PFSK-1 (cell line): ENCODE data around the gene EML2.

ENCODE experiments used
- POLR2AphosphoS5 ChIP-seq: IDR thresholded peaks from 2 replicates; pipeline ENCODE4 v1.6.1; 2012; ENCODE audit warnings: low read depth, mild to moderate bottlenecking, control low read depth, low read length, moderate library complexity
- SIN3A ChIP-seq: IDR thresholded peaks from 2 replicates; pipeline ENCODE4 v1.6.1; 2012; ENCODE audit warnings: mild to moderate bottlenecking, low read length, moderate library complexity, borderline replicate concordance; ENCODE audit not compliant: insufficient read depth
- TAF1 ChIP-seq: IDR thresholded peaks from 2 replicates; pipeline ENCODE4 v1.6.1; 2012; ENCODE audit warnings: low read length, control low read depth, borderline replicate concordance; ENCODE audit not compliant: insufficient read depth
- TF ChIP-seq, protein P1 (sequence below), 2 experiments: IDR thresholded peaks; 2 replicates each; pipeline versions ENCODE4 v1.6.1 to v1.8.0; 2011 to 2012; ENCODE audit warnings: low read depth in 2 of 2, low read length in 2 of 2, control low read depth in 1 of 2, inconsistent platforms in 1 of 2, mild to moderate bottlenecking in 1 of 2, moderate library complexity in 1 of 2; ENCODE audit not compliant: insufficient read depth in 1 of 2

DNA sequence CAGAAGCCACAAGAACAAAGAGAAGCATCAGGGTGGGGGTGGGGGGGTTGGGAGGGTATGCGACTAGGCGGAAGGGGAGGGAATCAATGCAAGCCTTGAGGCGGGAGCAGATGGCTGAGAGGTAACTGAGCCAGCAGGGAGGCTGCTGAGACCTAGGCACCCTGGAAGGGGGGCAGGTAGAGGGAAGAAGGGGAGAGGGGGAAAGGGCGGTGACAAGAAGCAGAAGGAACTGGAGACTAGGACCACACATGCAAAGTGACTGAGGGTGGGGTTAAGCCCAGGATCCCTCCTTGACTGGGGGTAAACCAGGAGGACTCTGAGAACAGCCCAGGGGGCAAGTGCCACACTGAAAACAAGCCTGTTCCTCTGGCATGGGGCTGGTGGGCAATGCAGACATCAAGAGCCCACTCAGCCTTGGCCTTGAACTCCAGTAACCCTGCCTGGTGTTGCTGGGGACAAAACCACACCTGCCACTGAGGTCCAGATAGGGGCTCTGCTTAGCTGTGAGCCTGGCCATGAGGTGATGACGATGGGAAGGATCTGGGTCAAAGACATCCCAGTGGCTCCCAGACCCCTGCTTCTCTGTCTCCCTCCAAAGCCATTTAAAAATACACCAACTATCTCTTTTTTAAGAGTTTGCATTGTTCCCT, 74.9 kb downstream of the EML2 start:
- TF ChIP-seq SIN3A (no peak), TAF1 (no peak), POLR2AphosphoS5 (no peak)
- TF ChIP-seq, protein P1, sequence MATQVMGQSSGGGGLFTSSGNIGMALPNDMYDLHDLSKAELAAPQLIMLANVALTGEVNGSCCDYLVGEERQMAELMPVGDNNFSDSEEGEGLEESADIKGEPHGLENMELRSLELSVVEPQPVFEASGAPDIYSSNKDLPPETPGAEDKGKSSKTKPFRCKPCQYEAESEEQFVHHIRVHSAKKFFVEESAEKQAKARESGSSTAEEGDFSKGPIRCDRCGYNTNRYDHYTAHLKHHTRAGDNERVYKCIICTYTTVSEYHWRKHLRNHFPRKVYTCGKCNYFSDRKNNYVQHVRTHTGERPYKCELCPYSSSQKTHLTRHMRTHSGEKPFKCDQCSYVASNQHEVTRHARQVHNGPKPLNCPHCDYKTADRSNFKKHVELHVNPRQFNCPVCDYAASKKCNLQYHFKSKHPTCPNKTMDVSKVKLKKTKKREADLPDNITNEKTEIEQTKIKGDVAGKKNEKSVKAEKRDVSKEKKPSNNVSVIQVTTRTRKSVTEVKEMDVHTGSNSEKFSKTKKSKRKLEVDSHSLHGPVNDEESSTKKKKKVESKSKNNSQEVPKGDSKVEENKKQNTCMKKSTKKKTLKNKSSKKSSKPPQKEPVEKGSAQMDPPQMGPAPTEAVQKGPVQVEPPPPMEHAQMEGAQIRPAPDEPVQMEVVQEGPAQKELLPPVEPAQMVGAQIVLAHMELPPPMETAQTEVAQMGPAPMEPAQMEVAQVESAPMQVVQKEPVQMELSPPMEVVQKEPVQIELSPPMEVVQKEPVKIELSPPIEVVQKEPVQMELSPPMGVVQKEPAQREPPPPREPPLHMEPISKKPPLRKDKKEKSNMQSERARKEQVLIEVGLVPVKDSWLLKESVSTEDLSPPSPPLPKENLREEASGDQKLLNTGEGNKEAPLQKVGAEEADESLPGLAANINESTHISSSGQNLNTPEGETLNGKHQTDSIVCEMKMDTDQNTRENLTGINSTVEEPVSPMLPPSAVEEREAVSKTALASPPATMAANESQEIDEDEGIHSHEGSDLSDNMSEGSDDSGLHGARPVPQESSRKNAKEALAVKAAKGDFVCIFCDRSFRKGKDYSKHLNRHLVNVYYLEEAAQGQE (IDR thresholded peaks at IDR 0.05; ENCODE audit: insufficient read depth in 1 of 2, low read depth in 2 of 2, low read length in 2 of 2) = no peak
